ENCODE results near the gene PSTPIP1.

PSTPIP1 gene

GRCh38 chr15:77001966-77002365, 7.0 kb downstream of the PSTPIP1 start:
- DNase-seq: no peak

GRCh38 chr15:77002436-77002835, 7.5 kb downstream of the PSTPIP1 start:
- DNase-seq: no peak

GRCh38 chr15:77002954-77003912, 8.3 kb downstream of the PSTPIP1 start:
- DNase-seq: peak; percentile 79

DNA sequence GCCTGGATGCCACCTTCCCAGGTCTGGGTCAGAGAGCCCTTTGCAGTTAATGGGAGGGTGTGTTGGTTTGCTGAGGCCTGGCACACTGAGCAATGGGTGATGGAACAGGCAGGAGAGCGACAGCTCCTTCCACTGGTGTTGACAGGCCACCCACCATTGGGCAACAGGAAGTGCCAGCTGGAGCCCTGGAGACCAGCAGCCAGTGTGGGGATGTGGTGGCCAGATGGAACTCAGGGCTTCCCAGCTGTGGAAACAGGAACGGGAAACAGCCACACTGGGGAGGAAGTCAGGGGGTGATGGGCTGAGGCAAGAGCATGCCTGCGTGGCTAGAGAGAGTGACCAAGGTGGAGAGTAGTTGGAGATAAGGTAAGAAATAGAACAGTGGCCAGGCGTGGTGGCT, 9.3 kb downstream of the PSTPIP1 start:
- no peak for DNase-seq

DNA sequence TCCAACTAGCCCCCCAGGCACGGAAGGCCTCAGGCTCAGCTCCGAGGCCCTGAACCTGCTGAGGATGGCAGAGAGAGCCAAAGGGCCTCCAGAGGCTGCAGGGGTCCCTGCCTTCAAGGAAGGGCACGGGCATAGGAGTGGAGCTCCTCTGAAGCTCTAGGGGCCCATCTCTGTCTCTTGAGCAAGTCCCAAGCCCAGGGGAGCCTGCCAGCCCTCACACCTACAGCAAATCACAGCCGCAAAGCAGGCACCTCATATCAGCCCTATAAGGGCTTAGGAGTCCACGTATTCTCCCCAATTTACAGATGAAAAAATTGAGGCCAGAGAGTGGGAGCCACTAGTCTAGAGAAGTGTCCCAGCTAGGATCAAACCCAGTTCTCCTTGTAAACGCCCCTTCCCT, 14.2 kb downstream of the PSTPIP1 start:
- DNase-seq: no peak

DNA sequence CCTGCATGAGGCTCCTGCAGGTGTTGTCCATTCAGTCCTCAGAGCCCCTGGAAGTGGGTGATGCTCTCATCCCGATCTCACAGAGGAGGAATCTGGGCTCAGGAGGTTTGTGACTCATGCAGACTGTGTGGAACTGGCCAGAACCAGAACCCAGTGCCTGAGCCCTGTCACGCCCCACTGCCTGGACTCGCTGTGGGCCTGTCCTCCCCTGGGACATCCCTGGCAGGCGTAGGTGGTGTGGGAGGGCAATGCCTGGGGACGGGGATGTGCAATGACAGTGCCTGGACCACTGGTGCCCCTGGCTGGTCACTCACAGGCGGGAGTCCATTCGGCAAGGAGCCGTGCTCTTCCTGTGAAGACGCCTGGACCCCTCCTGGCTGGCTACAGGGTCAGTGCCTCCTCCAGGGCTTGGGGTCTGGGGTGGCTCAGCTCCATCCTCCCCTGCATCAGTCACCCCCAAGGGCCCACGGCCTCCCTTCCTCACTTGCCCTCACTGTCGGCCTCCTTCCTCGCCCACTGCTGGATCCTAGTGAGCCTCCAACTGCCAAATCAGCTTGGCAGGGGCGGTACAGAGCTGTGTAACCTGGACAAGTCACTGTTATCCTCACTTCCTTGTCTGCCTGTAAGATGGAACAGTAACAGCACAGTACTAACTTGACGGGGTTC, 14.9 kb downstream of the PSTPIP1 start:
- DNase-seq: no peak

DNA sequence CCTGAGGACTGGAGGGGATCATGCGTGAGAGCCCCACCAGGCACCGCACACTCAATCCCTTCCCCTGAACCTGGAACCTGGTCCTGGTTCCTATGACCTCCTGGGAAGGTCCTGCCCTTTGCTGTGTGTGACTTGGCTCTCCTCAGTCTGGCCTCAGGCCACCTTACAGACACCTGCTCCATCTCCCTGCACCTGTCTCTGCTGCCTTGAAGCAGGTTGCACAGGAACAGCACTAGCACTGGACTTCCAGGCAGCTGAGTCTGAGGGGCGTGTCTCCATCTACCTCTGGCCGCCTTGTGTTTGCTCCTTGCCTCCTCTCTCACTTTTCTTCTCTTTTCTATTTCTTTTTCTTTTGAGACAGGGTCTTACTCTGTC, 15.4 kb downstream of the PSTPIP1 start:
- DNase-seq: no peak

- no peak for DNase-seq
These were observed 15.9 kb downstream of the PSTPIP1 start for GRCh38 chr15:77010857-77011256.

DNA sequence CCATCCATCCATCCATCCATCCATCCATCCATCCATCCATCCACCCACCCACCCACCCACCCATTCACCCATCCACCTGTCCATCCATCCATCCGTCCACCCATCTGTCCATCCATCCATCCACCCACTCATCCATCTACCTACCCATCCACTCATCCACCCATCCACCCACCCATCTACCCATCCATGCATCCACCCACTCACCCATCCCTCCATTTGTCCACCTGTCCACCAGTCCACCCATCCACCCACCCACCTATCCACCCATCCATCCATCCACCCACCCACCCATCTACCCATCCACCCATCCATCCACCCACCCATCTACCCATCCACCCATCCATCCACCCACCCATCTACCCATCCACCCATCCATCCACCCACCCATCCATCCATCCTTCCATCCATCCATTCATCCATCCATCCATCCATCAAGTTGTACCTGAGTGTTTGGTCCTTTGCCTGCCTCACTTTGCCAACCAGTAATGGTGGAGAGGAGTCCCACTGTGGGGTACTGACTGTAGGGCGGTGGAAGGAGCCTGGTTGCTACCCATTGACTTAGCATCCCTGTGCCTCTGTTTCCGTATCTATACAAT, 17.3 kb downstream of the PSTPIP1 start:
- DNase-seq: no peak

GRCh38 chr15:77012868-77013267, 17.9 kb downstream of the PSTPIP1 start:
- peak; percentile 8 for DNase-seq

DNA sequence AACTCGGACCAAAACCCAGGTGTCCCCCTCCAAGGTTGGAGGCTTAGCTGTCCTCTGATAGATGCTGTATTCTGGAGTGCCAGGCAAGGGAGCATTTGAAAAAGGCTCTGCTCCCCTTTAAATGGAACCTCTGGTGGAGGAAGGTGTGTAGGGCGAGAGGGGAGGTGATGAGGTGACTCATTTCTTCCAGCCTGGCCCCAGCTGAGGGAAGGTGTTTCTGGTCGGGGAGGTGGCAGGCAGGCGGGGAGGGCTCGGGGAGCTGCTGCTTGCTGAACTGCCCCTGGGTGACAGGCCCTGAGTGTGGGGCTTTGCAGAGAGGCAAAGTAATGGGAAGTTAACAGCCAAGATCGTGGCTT, 18.8 kb downstream of the PSTPIP1 start:
- DNase-seq: peak; percentile 86

DNA sequence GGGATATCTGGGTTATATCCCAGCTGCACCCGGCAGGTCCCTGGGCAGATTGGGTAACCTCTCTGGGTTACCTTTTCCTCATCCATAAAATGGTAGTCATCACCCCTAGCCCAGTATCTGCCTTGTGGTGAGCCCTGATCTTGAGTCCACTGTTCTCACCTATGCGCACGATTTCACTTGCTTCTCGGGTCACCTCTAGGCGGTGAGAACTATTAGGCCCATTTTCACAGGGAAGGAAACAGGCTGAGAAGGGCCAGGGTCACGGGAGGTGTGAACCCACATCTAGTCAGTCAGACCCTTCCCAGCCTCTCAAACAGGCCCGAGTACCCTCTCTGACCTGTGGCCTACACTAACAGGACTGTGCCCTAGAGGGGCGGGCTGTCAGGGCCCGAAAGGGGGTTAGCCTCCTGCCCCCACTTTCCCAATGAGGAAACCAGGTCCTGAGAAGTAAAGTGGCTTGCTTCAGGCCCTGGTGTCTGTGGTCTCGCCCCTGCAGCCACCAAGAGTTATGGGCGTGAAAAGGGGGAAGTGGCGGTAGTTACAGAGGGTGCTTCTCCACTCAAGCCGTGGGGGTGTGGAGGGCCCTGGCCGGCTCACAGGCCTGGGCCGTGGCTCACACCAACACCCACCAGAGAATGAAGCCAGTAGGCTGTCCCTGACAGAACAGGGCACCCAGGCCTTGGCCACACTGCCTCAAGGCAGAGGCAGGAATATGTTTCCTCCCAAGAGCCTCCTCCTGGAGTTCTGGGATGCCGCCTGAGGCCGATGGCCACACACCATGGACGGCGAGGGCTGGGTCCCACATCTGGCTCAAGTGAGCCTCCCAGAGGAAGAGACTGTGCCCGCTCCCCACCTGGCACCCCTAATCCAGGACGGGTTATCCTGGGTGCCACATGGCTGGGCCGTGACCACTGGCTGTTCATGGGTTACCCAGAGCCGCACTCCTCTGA, 19.5 kb downstream of the PSTPIP1 start:
- DNase-seq: no peak

DNA sequence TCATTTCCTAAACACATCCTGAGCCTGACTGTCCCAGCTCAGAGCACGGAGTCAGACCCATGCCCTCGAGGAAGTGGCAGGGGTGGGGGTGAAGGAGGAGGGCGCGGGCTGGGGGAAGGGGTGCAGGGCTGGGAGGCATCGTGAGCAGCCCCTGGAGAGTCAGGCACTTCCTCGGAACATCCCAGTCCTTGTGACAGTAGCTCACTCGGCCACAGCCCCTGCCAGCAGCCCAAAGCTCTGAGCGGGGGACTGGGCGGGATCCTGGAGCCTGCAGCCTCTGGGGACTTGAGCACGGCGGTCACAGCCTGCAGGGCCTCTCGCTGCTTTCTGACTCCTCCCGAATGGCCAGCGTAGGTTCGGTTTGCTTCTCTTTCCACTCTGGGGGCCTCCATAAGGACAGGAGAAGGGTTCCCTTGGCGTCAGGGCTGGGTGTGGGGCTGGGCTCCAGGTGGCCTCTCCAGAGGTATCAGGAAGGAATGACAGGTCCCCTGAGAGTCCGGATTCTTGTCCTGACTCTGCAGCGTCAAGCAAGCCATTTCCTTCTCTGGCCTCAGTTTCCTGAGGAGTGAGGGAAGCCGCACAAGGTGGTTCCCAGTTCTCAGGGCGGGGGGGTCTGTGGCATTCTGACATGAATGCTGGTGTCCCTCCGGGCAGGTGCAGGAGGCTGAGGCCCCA, 20.9 kb downstream of the PSTPIP1 start:
- DNase-seq: no peak

DNA sequence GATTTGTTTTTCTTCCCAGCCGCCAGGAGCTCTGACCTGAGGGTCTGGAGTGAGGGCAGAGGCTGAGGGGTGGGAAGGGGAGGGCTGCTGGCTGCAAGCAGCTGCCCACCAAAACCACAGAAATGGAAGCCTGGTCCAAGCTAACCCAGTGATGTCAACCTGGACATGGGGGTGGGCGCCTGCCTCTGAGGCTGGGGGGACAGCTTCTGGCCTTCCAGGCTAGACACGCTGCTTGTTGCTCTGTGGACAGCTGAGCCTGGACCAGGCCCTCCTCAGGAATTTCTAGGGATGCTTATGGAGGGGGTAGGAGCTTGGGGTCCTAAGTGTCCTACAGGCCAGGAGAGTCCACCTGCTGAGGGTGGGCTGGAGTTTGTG, 21.4 kb downstream of the PSTPIP1 start:
- no peak for DNase-seq

DNA sequence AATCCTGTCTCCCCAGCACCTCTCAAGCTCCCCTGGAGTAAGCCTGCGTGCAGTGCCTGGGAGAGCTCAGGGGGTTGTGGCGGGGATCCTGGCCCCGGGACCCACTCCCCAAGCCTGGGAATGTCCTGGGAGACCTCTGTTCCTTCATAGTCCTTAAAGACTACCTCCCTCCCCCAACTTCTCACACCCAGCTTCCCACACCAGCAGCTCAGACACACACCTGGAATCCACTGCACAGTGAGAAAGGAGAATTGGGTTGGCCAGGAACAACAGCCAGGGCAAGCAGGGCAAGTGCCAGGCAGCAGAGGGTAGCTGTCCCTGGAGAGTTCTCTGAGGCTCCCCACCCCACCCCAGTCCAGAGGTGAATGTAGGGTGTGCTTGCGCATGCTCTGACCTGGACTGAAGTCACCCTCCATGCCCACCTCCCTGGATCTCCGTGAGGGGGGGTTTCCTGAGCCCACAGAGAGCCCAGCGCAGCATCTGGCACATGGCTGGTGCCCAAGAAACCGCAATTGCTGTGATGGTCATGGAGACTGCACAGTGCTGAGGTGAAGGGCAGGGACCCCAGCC, 22.2 kb downstream of the PSTPIP1 start:
- no peak for DNase-seq

GRCh38 chr15:77017761-77018720, 23.1 kb downstream of the PSTPIP1 start:
- no peak for DNase-seq

GRCh38 chr15:77018796-77019505, 24.0 kb downstream of the PSTPIP1 start:
- no peak for DNase-seq

DNA sequence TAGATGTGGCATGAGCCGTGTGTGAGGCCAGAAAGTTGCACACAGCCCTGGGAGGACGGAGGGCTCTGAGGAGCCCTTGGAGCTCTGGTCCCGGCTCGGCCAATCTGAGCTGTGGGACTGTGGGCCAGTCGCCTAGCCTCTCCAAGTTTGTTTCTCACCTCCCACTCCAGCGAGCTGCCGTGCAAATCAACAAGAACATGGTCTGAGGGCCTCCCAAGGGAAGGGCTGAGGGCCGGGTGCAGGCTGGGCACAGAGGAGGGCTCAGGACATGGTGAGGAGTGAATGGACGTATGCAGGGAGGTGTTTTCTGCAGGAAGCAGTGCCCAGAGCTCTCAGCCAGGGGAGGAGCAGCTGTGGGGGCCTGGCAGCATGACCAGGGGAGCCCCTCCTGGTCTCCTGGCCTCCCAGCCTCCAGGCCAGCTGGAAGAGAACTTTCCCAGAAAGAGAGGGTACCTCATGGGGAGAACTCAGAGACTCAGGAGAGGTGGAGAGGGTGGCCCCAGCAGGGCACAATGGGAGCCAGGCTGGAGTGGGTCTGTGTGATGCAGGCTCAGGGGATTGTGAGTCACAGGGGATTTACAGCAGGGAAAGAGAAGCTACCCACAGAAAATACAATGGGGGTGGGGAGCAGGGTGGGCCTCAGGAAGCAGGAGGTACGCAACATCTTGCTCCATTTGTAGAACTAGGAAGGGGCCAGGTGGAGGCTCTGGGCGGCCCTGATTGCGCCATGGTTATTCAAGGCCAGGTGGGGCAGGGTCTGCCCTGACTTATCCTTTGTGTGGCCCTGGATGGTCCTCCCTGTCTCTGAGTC, 24.8 kb downstream of the PSTPIP1 start:
- peak; percentile 25 for DNase-seq
